Hippocampal formation (tissue), 2 donors: ENCODE data around the gene VDAC1.
"Not testable (repeated sequence)": the region's sequence is repeated elsewhere in the genome, so short reads cannot be mapped to it uniquely, and the experiment has no call there.

Experiments
- DNase-seq, 2 donors: peaks; one replicate each; lab custom pipeline; 2025; lab: John Stamatoyannopoulos, UW

The VDAC1 gene

GRCh38 chr5:133941456-133942196, 63.1 kb downstream of the VDAC1 start:
- no peak for DNase-seq

- no peak for DNase-seq
Observed at GRCh38 chr5:133939668-133940067, 65.1 kb downstream of the VDAC1 start.

- no peak for DNase-seq
Observed at GRCh38 chr5:133938929-133939328, 65.8 kb downstream of the VDAC1 start.

- DNase-seq = no peak
Observed at GRCh38 chr5:133938039-133938821, 66.5 kb downstream of the VDAC1 start.

GRCh38 chr5:133937628-133938027, 67.1 kb downstream of the VDAC1 start:
- not testable (repeated sequence) for DNase-seq

GRCh38 chr5:133936651-133937015, 68.1 kb downstream of the VDAC1 start:
- DNase-seq = no peak

- not testable (repeated sequence) for DNase-seq
Observed at GRCh38 chr5:133935991-133936650, 68.7 kb downstream of the VDAC1 start.

GRCh38 chr5:133935667-133935940, 69.2 kb downstream of the VDAC1 start:
- no peak for DNase-seq

- DNase-seq = no peak
Observed at GRCh38 chr5:133934822-133935666, 69.7 kb downstream of the VDAC1 start.

GRCh38 chr5:133934311-133934710, 70.5 kb downstream of the VDAC1 start:
- no peak for DNase-seq

GRCh38 chr5:133933670-133934295, 71.0 kb downstream of the VDAC1 start:
- DNase-seq = no peak

GRCh38 chr5:133933169-133933509, 71.6 kb downstream of the VDAC1 start:
- DNase-seq = no peak

GRCh38 chr5:133932441-133933168, 72.2 kb downstream of the VDAC1 start:
- no peak for DNase-seq

GRCh38 chr5:133931546-133931945, 73.2 kb downstream of the VDAC1 start:
- no peak for DNase-seq

GRCh38 chr5:133930813-133931090, 74.0 kb downstream of the VDAC1 start:
- DNase-seq = no peak

GRCh38 chr5:133930061-133930812, 74.5 kb downstream of the VDAC1 start:
- DNase-seq = no peak

- no peak for DNase-seq
Observed at GRCh38 chr5:133928587-133929393, 76.0 kb downstream of the VDAC1 start.

GRCh38 chr5:133927300-133928180, 77.2 kb downstream of the VDAC1 start:
- no peak for DNase-seq
